Stimulated activated CD4-positive, alpha-beta T cell treated with anti-CD3 and anti-CD28 coated beads, Interleukin-4, amount 100 ng/mL, for 48 hours (primary cell): ENCODE results near the gene DNAJB2.
A peak's percentile ranks its signal among the peaks of the same experiment; 100 is the strongest.

Experiments used
- DNase-seq, 2 donors: peaks; one replicate each; pipeline ENCODE4 v3.0.0-alpha.2; 2020; ENCODE audit warnings: low read depth in 2 of 2

Gene DNAJB2

GRCh38 chr2:219279151-219279915 is at the start of gene DNAJB2:
Gene DNAJB2 (plus strand): TSS chr2:219279366. CDS start chr2:219279834, 468 bp downstream.
- DNase-seq, result peak; percentile 96 to 100

- DNase-seq, result peak; percentile 44 to 58
These were observed 49.1 kb upstream of the DNAJB2 start for GRCh38 chr2:219230059-219230540.

GRCh38 chr2:219234331-219234730 is 44.8 kb upstream of the DNAJB2 start:
- DNase-seq, result no peak

- DNase-seq, result no peak
These were observed 35.8 kb upstream of the DNAJB2 start for GRCh38 chr2:219243291-219243761.

GRCh38 chr2:219244789-219245147 is 34.4 kb upstream of the DNAJB2 start:
- DNase-seq, result no peak

- DNase-seq, result peak; percentile 85 to 89
These were observed 33.8 kb upstream of the DNAJB2 start, which contains the start of the genes GLB1L and STK16 for GRCh38 chr2:219245148-219245898. Gene GLB1L (minus strand): TSS chr2:219245444. CDS start chr2:219243573, 1,871 bp downstream. Gene STK16 (plus strand): TSS chr2:219245479. CDS start chr2:219246000, 521 bp downstream.

GRCh38 chr2:219245899-219246230 is 33.3 kb upstream of the DNAJB2 start:
- no peak for DNase-seq

GRCh38 chr2:219246559-219246958 is 32.6 kb upstream of the DNAJB2 start:
- DNase-seq, result no peak

GRCh38 chr2:219247678-219248642 is 31.2 kb upstream of the DNAJB2 start:
- peak; percentile 33 to 49 for DNase-seq

- DNase-seq, result no peak
These were observed 30.3 kb upstream of the DNAJB2 start for GRCh38 chr2:219248845-219249202.

GRCh38 chr2:219249203-219249980 is 29.8 kb upstream of the DNAJB2 start:
- no peak for DNase-seq

- DNase-seq, result no peak
These were observed 29.0 kb upstream of the DNAJB2 start for GRCh38 chr2:219250049-219250781.

GRCh38 chr2:219251656-219252055 is 27.5 kb upstream of the DNAJB2 start:
- no peak for DNase-seq

GRCh38 chr2:219252084-219252483 is 27.1 kb upstream of the DNAJB2 start:
- no peak for DNase-seq

- no peak for DNase-seq
These were observed 26.6 kb upstream of the DNAJB2 start for GRCh38 chr2:219252570-219252899.

GRCh38 chr2:219252900-219253752 is 26.0 kb upstream of the DNAJB2 start, which contains the start of gene TUBA4B:
Gene TUBA4B (plus strand): TSS chr2:219253243. CDS start chr2:219253408, 165 bp downstream.
- DNase-seq, result peak; percentile 29 to 35

GRCh38 chr2:219253753-219254589 is 25.2 kb upstream of the DNAJB2 start, which contains the start of gene TUBA4A:
Gene TUBA4A (minus strand): TSS chr2:219253918. CDS start chr2:219253858, 60 bp downstream.
- DNase-seq, result peak; percentile 84 to 86

GRCh38 chr2:219254590-219255201 is 24.5 kb upstream of the DNAJB2 start:
- DNase-seq, result no peak
